SU-DHL-6 (cell line): Measurements from ENCODE around the gene GPR6.

Source experiments
- H2AFZ ChIP-seq: fragments of 200-600 bp; sonication (generic); 2 replicates; pipeline ENCODE4 v1.6.1; 2014; ENCODE audit warnings: low read depth, mild to moderate bottlenecking, moderate library complexity, mixed read lengths, antibody characterized with exemption, low read length; ENCODE audit not compliant: severe bottlenecking
- H3F3A ChIP-seq: fragments of 200-600 bp; shearing (Covaris generic); 2 replicates; pipeline ENCODE4 v1.6.0; 2016; ENCODE audit warnings: antibody characterized with exemption, mild to moderate bottlenecking; ENCODE audit not compliant: insufficient read depth
- H3K27ac ChIP-seq: fragments of 200-600 bp; sonication (generic); 2 replicates; pipeline ENCODE4 v1.5.1; 2016; ENCODE audit warnings: low read depth, mild to moderate bottlenecking, low read length, moderate library complexity, mixed read lengths
- H3K27me3 ChIP-seq: fragments of 200-600 bp; sonication (generic), shearing (Covaris generic); 2 replicates; pipeline ENCODE4 v1.6.0; 2014; ENCODE audit warnings: mild to moderate bottlenecking, low read length
- H3K36me3 ChIP-seq: fragments of 200-600 bp; sonication (generic); 2 replicates; pipeline ENCODE4 v1.6.1; 2014; ENCODE audit warnings: mild to moderate bottlenecking, low read length, mixed read lengths
- H3K4me2 ChIP-seq: fragments of 300-600, 200-600 bp; shearing (Covaris generic), sonication (generic); 2 replicates; pipeline ENCODE4 v1.6.0; 2014; ENCODE audit warnings: low read length, low read depth, mild to moderate bottlenecking; ENCODE audit not compliant: poor library complexity, severe bottlenecking
- H3K4me3 ChIP-seq: fragments of 200-600 bp; sonication (generic); 2 replicates; pipeline ENCODE4 v1.5.1; 2014; ENCODE audit warnings: antibody characterized with exemption, low read length, mild to moderate bottlenecking, mixed read lengths; ENCODE audit not compliant: insufficient read depth, poor library complexity, severe bottlenecking
- H3K79me2 ChIP-seq: fragments of 200-600 bp; sonication (generic); 2 replicates; pipeline ENCODE4 v1.6.1; 2014; ENCODE audit warnings: mild to moderate bottlenecking, low read length, moderate library complexity; ENCODE audit not compliant: insufficient read depth
- H3K9ac ChIP-seq: fragments of 200-600 bp; sonication (generic); 2 replicates; pipeline ENCODE4 v1.7.0; 2014; ENCODE audit warnings: mild to moderate bottlenecking, low read length
- H3K9me2 ChIP-seq: fragments of 200-600 bp; sonication (generic); replicated peaks from 2 replicates; pipeline ENCODE4 v1.6.1; 2014; ENCODE audit warnings: low read length; ENCODE audit not compliant: insufficient read depth
- H3K9me3 ChIP-seq: fragments of 200-600 bp; sonication (generic); 2 replicates; pipeline ENCODE4 v1.6.1; 2014; ENCODE audit warnings: low read length, mixed read lengths; ENCODE audit not compliant: insufficient read depth
- H4K20me1 ChIP-seq: fragments of 200-600 bp; sonication (generic); 2 replicates; pipeline ENCODE4 v1.6.1; 2014; ENCODE audit warnings: low read depth, mild to moderate bottlenecking, antibody characterized with exemption, low read length, moderate library complexity, mixed read lengths
- EZH2phosphoT487 ChIP-seq: fragments of 200-600 bp; sonication (generic), shearing (Covaris generic); conservative IDR thresholded peaks from 2 replicates; pipeline ENCODE4 v1.6.1; 2018; ENCODE audit warnings: mild to moderate bottlenecking, antibody characterized with exemption, low read length, moderate library complexity, mixed read lengths
- TF ChIP-seq, protein P1 (sequence below): fragments of 200-600 bp; sonication (generic); IDR thresholded peaks from one replicate; pipeline ENCODE4 v1.5.1; 2017; ENCODE audit warnings: antibody characterized with exemption, mild to moderate bottlenecking, low read length, moderate library complexity; ENCODE audit not compliant: insufficient read depth, poor library complexity, severe bottlenecking

Gene GPR6

DNA sequence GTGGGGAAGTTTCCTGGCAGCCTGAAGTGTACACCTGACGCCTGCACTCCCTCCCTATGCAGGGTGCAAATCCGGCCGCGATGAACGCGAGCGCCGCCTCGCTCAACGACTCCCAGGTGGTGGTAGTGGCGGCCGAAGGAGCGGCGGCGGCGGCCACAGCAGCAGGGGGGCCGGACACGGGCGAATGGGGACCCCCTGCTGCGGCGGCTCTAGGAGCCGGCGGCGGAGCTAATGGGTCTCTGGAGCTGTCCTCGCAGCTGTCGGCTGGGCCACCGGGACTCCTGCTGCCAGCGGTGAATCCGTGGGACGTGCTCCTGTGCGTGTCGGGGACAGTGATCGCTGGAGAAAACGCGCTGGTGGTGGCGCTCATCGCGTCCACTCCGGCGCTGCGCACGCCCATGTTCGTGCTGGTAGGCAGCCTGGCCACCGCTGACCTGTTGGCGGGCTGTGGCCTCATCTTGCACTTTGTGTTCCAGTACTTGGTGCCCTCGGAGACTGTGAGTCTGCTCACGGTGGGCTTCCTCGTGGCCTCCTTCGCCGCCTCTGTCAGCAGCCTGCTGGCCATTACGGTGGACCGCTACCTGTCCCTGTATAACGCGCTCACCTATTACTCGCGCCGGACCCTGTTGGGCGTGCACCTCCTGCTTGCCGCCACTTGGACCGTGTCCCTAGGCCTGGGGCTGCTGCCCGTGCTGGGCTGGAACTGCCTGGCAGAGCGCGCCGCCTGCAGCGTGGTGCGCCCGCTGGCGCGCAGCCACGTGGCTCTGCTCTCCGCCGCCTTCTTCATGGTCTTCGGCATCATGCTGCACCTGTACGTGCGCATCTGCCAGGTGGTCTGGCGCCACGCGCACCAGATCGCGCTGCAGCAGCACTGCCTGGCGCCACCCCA, 1.2 kb downstream of the GPR6 start:
- Histone ChIP-seq H3K9me3 (no peaks in the 10 kb centered on the region), H4K20me1 (no peaks in the 10 kb centered on the region), H3K36me3 (no peaks in the 10 kb centered on the region), H3K79me2 (no peaks in the 10 kb centered on the region), H3F3A (no peaks in the 10 kb centered on the region), H3K27me3 (no peaks in the 10 kb centered on the region), H3K4me3 (no peak overlapping the region), H3K27ac (no peak overlapping the region), H3K4me2 (no peak overlapping the region), H2AFZ (no peak overlapping the region), H3K9me2 (no peaks in the 10 kb centered on the region), H3K9ac (no peak overlapping the region)
- no peak for TF ChIP-seq EZH2phosphoT487
- TF ChIP-seq, protein P1, sequence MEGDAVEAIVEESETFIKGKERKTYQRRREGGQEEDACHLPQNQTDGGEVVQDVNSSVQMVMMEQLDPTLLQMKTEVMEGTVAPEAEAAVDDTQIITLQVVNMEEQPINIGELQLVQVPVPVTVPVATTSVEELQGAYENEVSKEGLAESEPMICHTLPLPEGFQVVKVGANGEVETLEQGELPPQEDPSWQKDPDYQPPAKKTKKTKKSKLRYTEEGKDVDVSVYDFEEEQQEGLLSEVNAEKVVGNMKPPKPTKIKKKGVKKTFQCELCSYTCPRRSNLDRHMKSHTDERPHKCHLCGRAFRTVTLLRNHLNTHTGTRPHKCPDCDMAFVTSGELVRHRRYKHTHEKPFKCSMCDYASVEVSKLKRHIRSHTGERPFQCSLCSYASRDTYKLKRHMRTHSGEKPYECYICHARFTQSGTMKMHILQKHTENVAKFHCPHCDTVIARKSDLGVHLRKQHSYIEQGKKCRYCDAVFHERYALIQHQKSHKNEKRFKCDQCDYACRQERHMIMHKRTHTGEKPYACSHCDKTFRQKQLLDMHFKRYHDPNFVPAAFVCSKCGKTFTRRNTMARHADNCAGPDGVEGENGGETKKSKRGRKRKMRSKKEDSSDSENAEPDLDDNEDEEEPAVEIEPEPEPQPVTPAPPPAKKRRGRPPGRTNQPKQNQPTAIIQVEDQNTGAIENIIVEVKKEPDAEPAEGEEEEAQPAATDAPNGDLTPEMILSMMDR: no peak

DNA sequence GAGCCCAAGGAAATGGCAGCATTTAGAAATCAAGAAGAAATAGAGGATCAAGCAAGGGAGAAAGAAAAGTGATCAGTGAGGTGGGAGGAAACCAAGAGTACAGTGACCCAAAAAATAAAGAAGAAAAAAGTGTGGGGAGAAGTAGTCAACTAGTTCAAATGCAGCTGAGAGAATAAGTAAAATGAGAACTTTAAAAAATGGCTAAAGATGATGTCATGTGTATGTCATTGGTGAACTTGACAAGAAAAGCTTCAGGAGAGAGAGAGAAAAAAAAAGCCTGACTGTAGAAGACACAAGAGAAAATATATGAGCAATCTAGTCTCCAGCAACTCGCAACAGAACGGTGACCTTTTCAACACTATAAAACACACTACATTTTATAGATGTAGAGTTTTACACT, 6.3 kb downstream of the GPR6 start:
- no peaks in the 10 kb centered on the region for H3F3A ChIP-seq
- no peaks in the 10 kb centered on the region for H3K27me3 ChIP-seq
- H3K9me2 ChIP-seq: no peaks in the 10 kb centered on the region
- no peak overlapping the region for H3K9ac ChIP-seq
- H3K36me3 ChIP-seq: no peaks in the 10 kb centered on the region
- H3K4me3 ChIP-seq: no peak overlapping the region
- H3K9me3 ChIP-seq: no peaks in the 10 kb centered on the region
- H3K79me2 ChIP-seq: no peaks in the 10 kb centered on the region
- no peak overlapping the region for H3K4me2 ChIP-seq
- no peak overlapping the region for H2AFZ ChIP-seq
- no peaks in the 10 kb centered on the region for H4K20me1 ChIP-seq
- H3K27ac ChIP-seq: no peak overlapping the region
- TF ChIP-seq, protein P1: no peak
- TF ChIP-seq EZH2phosphoT487: no peak

DNA sequence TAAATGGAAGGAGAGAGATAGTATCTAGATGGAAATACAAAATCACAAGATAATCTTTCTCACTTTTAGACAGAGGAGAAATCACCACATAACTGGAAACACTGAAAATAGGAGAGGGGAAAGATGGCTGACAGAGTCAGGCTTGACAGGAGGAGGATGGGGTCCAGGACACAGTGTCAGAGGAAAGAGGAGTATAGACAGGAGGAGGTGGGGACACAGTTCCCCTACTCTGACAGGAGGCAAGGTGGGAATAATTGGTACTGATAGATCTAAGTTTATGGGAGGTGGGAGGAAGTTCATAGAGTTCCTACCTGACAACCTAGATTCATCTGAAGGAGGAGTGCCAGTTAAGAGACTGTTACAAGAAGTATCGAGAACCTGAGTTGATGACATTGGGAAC, 9.1 kb downstream of the GPR6 start:
- Histone ChIP-seq H2AFZ (no peak overlapping the region), H3K27me3 (no peaks in the 10 kb centered on the region), H3K9me2 (no peaks in the 10 kb centered on the region), H3K4me3 (no peak overlapping the region), H4K20me1 (no peaks in the 10 kb centered on the region), H3K79me2 (no peaks in the 10 kb centered on the region), H3F3A (no peaks in the 10 kb centered on the region), H3K36me3 (no peaks in the 10 kb centered on the region), H3K9me3 (no peaks in the 10 kb centered on the region), H3K27ac (no peak overlapping the region), H3K9ac (no peak overlapping the region), H3K4me2 (no peak overlapping the region)
- no peak for TF ChIP-seq EZH2phosphoT487
- TF ChIP-seq, protein P1: no peak
